HCT116 (cell line): ENCODE data around the gene MCL1. TPM values are rescaled to one million over a fixed set of nuclear protein-coding genes. Genes with fewer than 3 reads are reported as not detected.

Experiments used
- ATAC-seq: fragments of 200-7000 bp; cut with Tn5 transposase; 2 replicates; pipeline ENCODE4 v1.9.1; 2020; ENCODE audit warnings: mild to moderate bottlenecking, moderate library complexity
- BruUV-seq: library from RNA; stranded (reverse); fragments of 400-500 nt; replicated peaks from 2 replicates; lab custom pipeline; 2021; lab: Mats Ljungman, UMichigan
- CTCF ChIA-PET: fragments of 300-600 bp; sonication (Branson Sonifier 250); formaldehyde crosslinking; loops from one replicate; lab custom pipeline; 2021; ENCODE audit warnings: antibody characterized with exemption; lab: Charles Lee
- POLR2A ChIA-PET: fragments of 300-600, 350-600 bp; sonication (Branson Sonifier 250); formaldehyde crosslinking; loops from one replicate; lab custom pipeline; 2021; ENCODE audit warnings: antibody characterized with exemption; lab: Charles Lee
- RAD21 ChIA-PET, 2 experiments: fragments of 300-600 bp; sonication (Branson Sonifier 250); formaldehyde crosslinking; loops; one replicate each; lab custom pipeline; 2023; ENCODE audit warnings: low total read pairs in 2 of 2; ENCODE audit not compliant: uncharacterized antibody in 2 of 2, unreplicated experiment in 2 of 2, low non-redundant PET in 1 of 2; lab: Charles Lee
- DNase-seq: peaks from one replicate; pipeline ENCODE4 v3.0.0-alpha.2; 2010; ENCODE audit warnings: low read depth, low spot score
- H2AFZ ChIP-seq: fragments of 200-600 bp; shearing (Covaris generic), sonication (generic); 2 replicates; pipeline ENCODE4 v1.6.1; 2017; ENCODE audit warnings: low read depth, mixed run types, mixed read lengths, antibody characterized with exemption, low read length; ENCODE audit not compliant: poor library complexity, severe bottlenecking
- H3K27ac ChIP-seq: 2 replicates; pipeline ENCODE4 v1.5.1; 2012; ENCODE audit warnings: low read depth, low read length
- H3K27me3 ChIP-seq: fragments of 200-600 bp; sonication (generic); 2 replicates; pipeline ENCODE4 v1.6.1; 2016; ENCODE audit warnings: mixed run types, low read length, mixed read lengths; ENCODE audit not compliant: insufficient read depth
- H3K36me3 ChIP-seq, 2 experiments: fragments of 200-500 bp in 1 of 2; fragments of 200-600 bp in 1 of 2; sonication (Bioruptor generic) in 1 of 2; sonication (generic) in 1 of 2; 2 replicates each; pipeline versions ENCODE4 v1.5.1 to v1.6.1; 2014 to 2016; ENCODE audit warnings: low read length in 2 of 2, inconsistent platforms in 1 of 2, mixed read lengths in 1 of 2, mixed run types in 1 of 2; ENCODE audit not compliant: insufficient read depth in 2 of 2, control insufficient read depth in 1 of 2
- H3K4me1 ChIP-seq, 2 experiments: fragments of 200-600 bp in 1 of 2; sonication (generic) in 1 of 2; 2 replicates each; pipeline versions ENCODE4 v1.5.1 to v1.6.1; 2012 to 2017; ENCODE audit warnings: low read length in 2 of 2, inconsistent platforms in 1 of 2, mild to moderate bottlenecking in 1 of 2, mixed read lengths in 1 of 2, mixed run types in 1 of 2, moderate library complexity in 1 of 2; ENCODE audit not compliant: insufficient read depth in 2 of 2, control insufficient read depth in 1 of 2
- H3K4me2 ChIP-seq: fragments of 200-600 bp; sonication (generic); 2 replicates; pipeline ENCODE4 v1.6.1; 2017; ENCODE audit warnings: mixed run types, low read length, mixed read lengths
- H3K4me3 ChIP-seq, 2 experiments: fragments of 200-600 bp in 1 of 2; sonication (generic) in 1 of 2; replicated peaks in 1 of 2; 2 replicates each; pipeline ENCODE4 v1.5.1; 2011 to 2016; ENCODE audit warnings: low read length in 2 of 2, control low read depth in 1 of 2, low read depth in 1 of 2, mild to moderate bottlenecking in 1 of 2, mixed read lengths in 1 of 2, mixed run types in 1 of 2
- H3K79me2 ChIP-seq: fragments of 200-600 bp; sonication (generic); 2 replicates; pipeline ENCODE4 v1.6.1; 2017; ENCODE audit warnings: mild to moderate bottlenecking, mixed run types, low read length, moderate library complexity, mixed read lengths; ENCODE audit not compliant: insufficient read depth
- H3K9ac ChIP-seq: fragments of 200-600 bp; sonication (generic); 2 replicates; pipeline ENCODE4 v1.6.1; 2016; ENCODE audit warnings: low read length, mixed read lengths
- H3K9me2 ChIP-seq: fragments of 200-600 bp; sonication (generic), shearing (Covaris generic); 2 replicates; pipeline ENCODE4 v1.6.1; 2017; ENCODE audit warnings: mixed run types, mild to moderate bottlenecking, moderate library complexity; ENCODE audit not compliant: insufficient read depth
- H3K9me3 ChIP-seq, 2 experiments: fragments of 200-500 bp in 1 of 2; fragments of 200-600 bp in 1 of 2; sonication (Bioruptor generic) in 1 of 2; sonication (generic) in 1 of 2; 2 replicates each; pipeline ENCODE4 v1.6.1; 2014 to 2017; ENCODE audit warnings: low read length in 2 of 2, mixed read lengths in 2 of 2, inconsistent platforms in 1 of 2, low read depth in 1 of 2, mild to moderate bottlenecking in 1 of 2, mixed run types in 1 of 2, moderate library complexity in 1 of 2; ENCODE audit not compliant: control insufficient read depth in 1 of 2, insufficient read depth in 1 of 2
- H4K20me1 ChIP-seq: fragments of 200-600 bp; sonication (generic), shearing (Covaris generic); 2 replicates; pipeline ENCODE4 v1.6.1; 2017; ENCODE audit warnings: mixed run types, mild to moderate bottlenecking, moderate library complexity; ENCODE audit not compliant: insufficient read depth
- CBX3 ChIP-seq: IDR thresholded peaks from 2 replicates; pipeline ENCODE4 v1.6.1; 2012; ENCODE audit warnings: low read depth
- CEBPB ChIP-seq: IDR thresholded peaks from 2 replicates; pipeline ENCODE4 v1.6.1; 2012; ENCODE audit warnings: low read depth
- CTCF ChIP-seq, 3 experiments: fragments of 200-600 bp in 1 of 3; sonication (generic) in 1 of 3; IDR thresholded peaks in 2 of 3; conservative IDR thresholded peaks in 1 of 3; 2 replicates each; pipeline ENCODE4 v1.5.1; 2012 to 2017; ENCODE audit warnings: low read depth in 2 of 3, low read length in 2 of 3, antibody characterized with exemption in 1 of 3, borderline replicate concordance in 1 of 3, control low read depth in 1 of 3, mild to moderate bottlenecking in 1 of 3, mixed read lengths in 1 of 3, mixed run types in 1 of 3, moderate library complexity in 1 of 3; ENCODE audit not compliant: insufficient read depth in 1 of 3
- EGR1 ChIP-seq: IDR thresholded peaks from 2 replicates; pipeline ENCODE4 v1.6.1; 2012; ENCODE audit warnings: low read depth
- ELF1 ChIP-seq: IDR thresholded peaks from 2 replicates; pipeline ENCODE4 v1.6.1; 2012; ENCODE audit warnings: low read depth, borderline replicate concordance
- EZH2 ChIP-seq: fragments of 200-600 bp; sonication (generic); IDR thresholded peaks from 2 replicates; pipeline ENCODE4 v1.6.1; 2017; ENCODE audit warnings: antibody characterized with exemption, mixed run types
- FOSL1 ChIP-seq: IDR thresholded peaks from 2 replicates; pipeline ENCODE4 v1.6.1; 2012; ENCODE audit warnings: low read depth
- POLR2A ChIP-seq: IDR thresholded peaks from 2 replicates; pipeline ENCODE4 v1.7.0; 2011; ENCODE audit warnings: borderline replicate concordance; ENCODE audit not compliant: insufficient read depth, insufficient read length; ENCODE audit errors: extremely low read depth
- RAD21 ChIP-seq: IDR thresholded peaks from 2 replicates; pipeline ENCODE4 v1.6.1; 2012; ENCODE audit warnings: low read depth, mild to moderate bottlenecking
- REST ChIP-seq: IDR thresholded peaks from 2 replicates; pipeline ENCODE4 v1.6.1; 2012; ENCODE audit warnings: low read depth
- SIN3A ChIP-seq: IDR thresholded peaks from 2 replicates; pipeline ENCODE4 v1.6.1; 2012; ENCODE audit warnings: low read depth
- SP1 ChIP-seq: IDR thresholded peaks from 2 replicates; pipeline ENCODE4 v1.6.1; 2012; ENCODE audit warnings: low read depth
- SRF ChIP-seq: IDR thresholded peaks from 2 replicates; pipeline ENCODE4 v1.6.1; 2012; ENCODE audit warnings: low read depth
- YY1 ChIP-seq: IDR thresholded peaks from 2 replicates; pipeline ENCODE4 v1.6.1; 2011; ENCODE audit warnings: low read length, low read depth, moderate library complexity, mild to moderate bottlenecking; ENCODE audit not compliant: insufficient replicate concordance; ENCODE audit errors: extremely low read depth
- intact Hi-C: fragments of 100-400 bp; cut with micrococcal nuclease; formaldehyde crosslinking; loops from 2 replicates; pipeline ENCODE4 v1.10.0; 2022
- total RNA-seq: library from RNA; stranded (reverse); gene quantifications from one replicate; pipeline ENCODE4 v1.2.1, GENCODE V29; 2021; ENCODE audit not compliant: unreplicated experiment

MCL1 gene
- total RNA-seq, 1 experiment from 2014 or later = 146 TPM

- ATAC-seq (0 out of 2 replicates have a peak, but pooled peaks have one; percentile 6), DNase-seq (no peak)
- BruUV-seq = no TSS peak
- Histone ChIP-seq H3K4me2 (no peak overlapping the region), H3K9me2 (no peaks in the 10 kb centered on the region), H3K9ac (no peak overlapping the region), H3K4me3 (no peak overlapping the region), H3K27me3 (no peaks in the 10 kb centered on the region), H3K9me3 (no peaks in the 10 kb centered on the region), H3K36me3 (no peaks in the 10 kb centered on the region), H3K79me2 (no peaks in the 10 kb centered on the region), H2AFZ (no peak overlapping the region), H3K4me1 (peaks cover 6 to 35% of the 10 kb centered on the region in 2 experiments; a peak in 3 of 4 replicates), H3K27ac (no peak overlapping the region), H4K20me1 (no peaks in the 10 kb centered on the region)
- ChIA-PET CTCF (interaction anchor here (0.6 to 2.1 kb wide), 20 partner anchors 11 to 473 kb away, joined by 3 to 19 read pairs (median 4); partner anchors contain the start of genes ADAMTSL4, ENSA, FALEC and MINDY1), POLR2A (interaction anchor here (1.1 to 1.4 kb wide), 2 partner anchors 17 to 273 kb away, joined by 3 to 5 read pairs; partner anchors contain the start of gene FALEC), RAD21 (no interaction called here)
- TF ChIP-seq REST (no peak), SP1 (no peak), POLR2A (no peak), EGR1 (no peak), SRF (no peak), YY1 (no peak), EZH2 (no peak), CTCF (IDR thresholded peaks at IDR 0.05 in 2 of 3, conservative IDR thresholded peaks at IDR 0.05 in 1 of 3; ENCODE audit: borderline replicate concordance in 1 of 3, insufficient read depth in 1 of 3, low read depth in 2 of 3, low read length in 2 of 3) (no peak; a peak in 1 of 6 replicates), RAD21 (no peak), FOSL1 (no peak), ELF1 (no peak), CEBPB (no peak), SIN3A (no peak), CBX3 (no peak)
- intact Hi-C loops = loop anchor here (1.0 to 5.0 kb wide), 2 partner anchors 69 to 276 kb away; partner anchors contain the start of gene CA14
Measured at GRCh38 chr1:150532860-150533259, 46.5 kb downstream of the MCL1 start.
